Esophagus squamous epithelium (tissue), 5 donors: ENCODE measurements around the gene DNPEP. TPM values are rescaled to one million over a fixed set of nuclear protein-coding genes. Genes with fewer than 3 reads are reported as not detected.

Source experiments
- DNase-seq: peaks from one replicate; lab custom pipeline; 2025; lab: John Stamatoyannopoulos, UW
- H3K27ac ChIP-seq, 4 donors: fragments of 200-600 bp; sonication (generic); one replicate each; pipeline ENCODE4 v1.5.1; 2016 to 2019; ENCODE audit warnings: mild to moderate bottlenecking in 1 of 4
- H3K27me3 ChIP-seq, 4 donors: fragments of 200-600 bp; sonication (generic); 1 replicate in 3 of 4; 2 replicates in 1 of 4; pipeline versions ENCODE4 v1.5.1 to v1.6.0; 2017 to 2021; ENCODE audit warnings: antibody characterized with exemption in 1 of 4
- H3K36me3 ChIP-seq, 3 donors: fragments of 200-600 bp; sonication (generic); one replicate each; pipeline ENCODE4 v1.5.1; 2016 to 2019
- H3K4me1 ChIP-seq, 3 donors: fragments of 200-600 bp; sonication (generic); one replicate each; pipeline ENCODE4 v1.5.1; 2017 to 2019
- H3K4me3 ChIP-seq, 4 donors: fragments of 200-600 bp; sonication (generic); 1 replicate in 3 of 4; 2 replicates in 1 of 4; pipeline ENCODE4 v1.5.1; 2016 to 2019; ENCODE audit warnings: mild to moderate bottlenecking in 2 of 4, moderate library complexity in 1 of 4
- H3K9me3 ChIP-seq, 3 donors: fragments of 200-600 bp; sonication (generic); one replicate each; pipeline ENCODE4 v1.5.1; 2016 to 2019
- POLR2A ChIP-seq, 4 donors: fragments of 450-650 bp; IDR thresholded peaks; one replicate each; pipeline ENCODE4 v1.6.1; 2017; ENCODE audit warnings: antibody characterized with exemption in 4 of 4, mild to moderate bottlenecking in 4 of 4, moderate library complexity in 3 of 4
- WGBS, 2 donors: methylation state at CpG; one replicate each; pipeline ENCODE4 v1.1.5; 2018; 5-methylcytosine and 5-hydroxymethylcytosine counted together
- intact Hi-C: fragments of 100-400 bp; cut with DNase I; formaldehyde crosslinking; loops from one replicate; pipeline ENCODE4 v1.15.0; 2022
- total RNA-seq, 4 donors: library from RNA; depleted of rRNA; stranded (reverse); fragments of >200 nt; gene quantifications; one replicate each; pipeline ENCODE4 v1.1.0, GENCODE V29; 2016
- TF ChIP-seq, protein P1 (sequence below), 6 experiments: fragments of 450-650 bp in 4 of 6; fragments of 200-600 bp in 2 of 6; sonication (generic) in 2 of 6; IDR thresholded peaks; one replicate each; pipeline ENCODE4 v1.5.1; 2016 to 2019; ENCODE audit warnings: antibody characterized with exemption in 6 of 6, mild to moderate bottlenecking in 4 of 6, moderate library complexity in 4 of 6
- donor health status: DM: yes; HTN: yes; CAD: no.

DNPEP gene
- total RNA-seq, 4 donors from 2014 or later, result 36.7 to 82.4 (median 39.5) TPM

DNA sequence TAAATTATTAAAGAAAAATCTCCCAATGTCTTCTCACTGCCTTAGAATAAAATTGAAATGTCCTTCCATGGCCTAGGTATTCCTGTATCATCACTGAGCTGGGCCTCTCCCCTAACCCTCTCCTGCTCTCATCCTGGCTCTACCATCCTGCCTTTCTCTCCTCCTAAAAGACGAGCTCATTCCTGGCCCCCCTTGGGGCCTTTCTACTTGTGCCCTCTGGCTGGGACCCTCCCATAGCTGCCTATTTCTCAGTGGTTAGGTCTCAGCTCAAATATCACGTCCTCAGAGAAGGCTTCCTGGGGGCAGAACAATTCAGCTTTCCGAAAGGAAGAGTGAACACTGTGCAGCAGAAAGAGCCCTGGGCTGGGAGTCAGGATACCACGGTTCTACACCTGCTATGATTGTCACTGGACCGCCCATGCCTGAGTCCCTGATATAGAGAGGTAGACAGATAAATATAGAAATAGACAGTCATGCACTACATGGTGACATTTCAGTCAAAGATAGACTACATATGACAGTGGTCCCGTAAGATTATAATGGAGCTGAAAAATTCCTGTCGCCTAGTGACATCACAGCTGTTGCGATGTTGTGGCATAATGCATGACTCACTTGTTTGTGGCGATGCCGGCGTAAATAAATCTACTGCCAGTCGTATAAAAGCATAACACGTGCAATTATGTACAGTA, 9.4 kb downstream of the DNPEP start:
- no peak for DNase-seq
- no peak for TF ChIP-seq POLR2A (IDR thresholded peaks at IDR 0.05)
- TF ChIP-seq, protein P1, sequence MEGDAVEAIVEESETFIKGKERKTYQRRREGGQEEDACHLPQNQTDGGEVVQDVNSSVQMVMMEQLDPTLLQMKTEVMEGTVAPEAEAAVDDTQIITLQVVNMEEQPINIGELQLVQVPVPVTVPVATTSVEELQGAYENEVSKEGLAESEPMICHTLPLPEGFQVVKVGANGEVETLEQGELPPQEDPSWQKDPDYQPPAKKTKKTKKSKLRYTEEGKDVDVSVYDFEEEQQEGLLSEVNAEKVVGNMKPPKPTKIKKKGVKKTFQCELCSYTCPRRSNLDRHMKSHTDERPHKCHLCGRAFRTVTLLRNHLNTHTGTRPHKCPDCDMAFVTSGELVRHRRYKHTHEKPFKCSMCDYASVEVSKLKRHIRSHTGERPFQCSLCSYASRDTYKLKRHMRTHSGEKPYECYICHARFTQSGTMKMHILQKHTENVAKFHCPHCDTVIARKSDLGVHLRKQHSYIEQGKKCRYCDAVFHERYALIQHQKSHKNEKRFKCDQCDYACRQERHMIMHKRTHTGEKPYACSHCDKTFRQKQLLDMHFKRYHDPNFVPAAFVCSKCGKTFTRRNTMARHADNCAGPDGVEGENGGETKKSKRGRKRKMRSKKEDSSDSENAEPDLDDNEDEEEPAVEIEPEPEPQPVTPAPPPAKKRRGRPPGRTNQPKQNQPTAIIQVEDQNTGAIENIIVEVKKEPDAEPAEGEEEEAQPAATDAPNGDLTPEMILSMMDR (IDR thresholded peaks at IDR 0.05), result no peak
- 91 to 93% methylated on average over 12 of the region's 13 CpGs for WGBS, 2 donors
- peaks cover 11 to 97% (median 27%) of the 10 kb centered on the region in 3 donors for H3K36me3 ChIP-seq
- H3K27ac ChIP-seq, result no peak overlapping the region
- intact Hi-C loops, result no loop called here
- H3K4me3 ChIP-seq, result no peak overlapping the region
- H3K4me1 ChIP-seq, result no peaks in the 10 kb centered on the region
- H3K27me3 ChIP-seq, result no peaks in the 10 kb centered on the region
- no peaks in the 10 kb centered on the region for H3K9me3 ChIP-seq

DNA sequence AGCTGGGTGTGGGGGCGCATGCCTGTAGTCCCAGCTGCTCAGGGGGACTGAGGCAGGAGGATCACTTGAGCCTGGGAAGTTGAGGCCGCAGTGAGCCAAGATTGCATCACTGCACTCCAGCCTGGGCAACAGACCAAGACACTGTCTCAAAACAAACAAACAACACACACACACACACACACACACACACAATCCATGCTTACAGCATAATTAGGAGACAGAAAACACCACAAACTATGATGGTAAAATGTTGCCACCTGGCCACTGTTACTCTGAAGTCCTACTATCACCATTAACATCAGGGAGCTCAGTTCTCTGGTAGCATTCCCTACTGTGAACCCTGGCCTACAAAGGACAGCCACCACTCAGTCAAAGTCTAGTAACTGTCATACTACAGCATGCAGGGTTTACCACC, 18.3 kb downstream of the DNPEP start:
- no peaks in the 10 kb centered on the region for H3K9me3 ChIP-seq
- no peak for TF ChIP-seq POLR2A (IDR thresholded peaks at IDR 0.05)
- TF ChIP-seq, protein P1 (IDR thresholded peaks at IDR 0.05), result no peak
- no peaks in the 10 kb centered on the region for H3K27me3 ChIP-seq
- H3K4me3 ChIP-seq, result no peak overlapping the region
- H3K27ac ChIP-seq, result peak overlapping the region in 3 of 4 donors; percentile 45 to 74 (median 63)
- WGBS, 2 donors, result 36 to 40% methylated on average over 1 to 2 of the region's 2 CpGs
- peaks cover 0 to 15% (median 9%) of the 10 kb centered on the region in 3 donors for H3K36me3 ChIP-seq
- intact Hi-C loops, result no loop called here
- DNase-seq, result no peak
- H3K4me1 ChIP-seq, result peaks cover 0 to 17% (median 4%) of the 10 kb centered on the region in 3 donors

DNA sequence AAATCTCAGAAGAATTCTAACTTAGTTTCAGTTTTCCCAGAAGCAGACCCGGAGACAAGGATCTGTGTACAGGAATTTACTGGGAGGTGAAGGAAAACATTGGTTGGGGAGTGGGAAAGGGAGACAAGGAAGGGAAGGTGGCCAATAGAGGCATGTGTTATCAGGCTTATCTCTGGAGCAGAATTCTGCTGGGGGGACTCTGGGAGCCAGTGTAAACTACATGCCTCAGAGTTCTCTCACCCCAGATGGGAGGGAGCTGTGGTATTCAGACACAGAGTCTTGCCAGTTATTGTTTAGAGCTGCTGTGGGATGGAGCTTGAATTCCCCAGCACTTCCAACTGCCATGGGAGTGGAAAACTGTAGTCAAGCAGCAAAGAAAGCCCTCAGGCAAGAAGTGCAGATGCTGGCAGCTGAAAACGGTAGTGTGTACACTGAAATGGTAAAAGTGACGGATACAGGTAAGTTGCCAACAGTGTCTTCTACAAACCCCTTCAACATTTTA, 19.0 kb downstream of the DNPEP start:
- intact Hi-C loops, result no loop called here
- peaks cover 0 to 8% (median 5%) of the 10 kb centered on the region in 3 donors for H3K36me3 ChIP-seq
- H3K4me3 ChIP-seq, result peak overlapping the region in 1 of 4 donors; percentile 7
- no peak for DNase-seq
- H3K27me3 ChIP-seq, result no peaks in the 10 kb centered on the region
- 25 to 35% methylated on average over 3 of the region's 3 CpGs for WGBS, 2 donors
- H3K27ac ChIP-seq, result peak overlapping the region in 3 of 4 donors; percentile 45 to 74 (median 63)
- peaks cover 0 to 17% (median 4%) of the 10 kb centered on the region in 3 donors for H3K4me1 ChIP-seq
- TF ChIP-seq, protein P1 (IDR thresholded peaks at IDR 0.05), result no peak
- no peak for TF ChIP-seq POLR2A (IDR thresholded peaks at IDR 0.05)
- no peaks in the 10 kb centered on the region for H3K9me3 ChIP-seq

DNA sequence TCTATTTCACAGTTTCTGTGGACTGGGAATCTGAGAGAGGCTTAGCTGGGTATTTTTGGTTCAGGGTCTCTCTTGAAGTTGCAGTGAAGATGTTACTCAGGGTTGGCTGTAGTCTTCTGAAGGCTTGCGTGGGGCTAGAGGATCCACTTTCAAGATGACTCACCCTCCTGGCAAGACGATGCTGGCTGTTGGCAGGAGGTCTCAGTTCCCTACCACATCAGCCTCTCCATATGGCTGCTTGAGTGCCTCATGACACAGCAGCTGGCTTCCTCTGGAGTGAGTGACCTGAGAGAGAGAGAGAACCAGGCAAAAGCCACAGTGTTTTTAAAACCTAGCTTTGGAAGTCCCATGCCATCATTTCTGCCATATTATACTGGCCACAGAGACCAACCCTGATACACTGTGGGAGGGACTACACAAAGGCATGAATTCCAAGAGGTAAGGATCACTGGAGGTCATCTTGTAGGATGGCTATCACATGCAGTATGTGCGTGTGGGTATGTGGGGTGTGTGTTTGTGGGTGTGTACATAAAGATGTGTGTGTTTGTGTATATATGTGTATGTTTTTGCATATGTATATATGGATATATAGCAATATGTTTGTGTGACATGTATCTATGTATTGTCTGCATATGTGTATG, 25.1 kb downstream of the DNPEP start:
- no peaks in the 10 kb centered on the region for H3K9me3 ChIP-seq
- H3K36me3 ChIP-seq, result no peaks in the 10 kb centered on the region
- H3K4me1 ChIP-seq, result peaks cover 9 to 18% (median 11%) of the 10 kb centered on the region in 3 donors
- 28 to 56% methylated on average over 2 to 3 of the region's 3 CpGs for WGBS, 2 donors
- TF ChIP-seq POLR2A (IDR thresholded peaks at IDR 0.05), result no peak
- TF ChIP-seq, protein P1 (IDR thresholded peaks at IDR 0.05), result no peak
- intact Hi-C loops, result no loop called here
- H3K27me3 ChIP-seq, result peaks cover 0 to 32% (median 8%) of the 10 kb centered on the region in 4 donors
- peak overlapping the region in 1 of 4 donors; percentile 9 for H3K27ac ChIP-seq
- no peak overlapping the region for H3K4me3 ChIP-seq
- no peak for DNase-seq

DNA sequence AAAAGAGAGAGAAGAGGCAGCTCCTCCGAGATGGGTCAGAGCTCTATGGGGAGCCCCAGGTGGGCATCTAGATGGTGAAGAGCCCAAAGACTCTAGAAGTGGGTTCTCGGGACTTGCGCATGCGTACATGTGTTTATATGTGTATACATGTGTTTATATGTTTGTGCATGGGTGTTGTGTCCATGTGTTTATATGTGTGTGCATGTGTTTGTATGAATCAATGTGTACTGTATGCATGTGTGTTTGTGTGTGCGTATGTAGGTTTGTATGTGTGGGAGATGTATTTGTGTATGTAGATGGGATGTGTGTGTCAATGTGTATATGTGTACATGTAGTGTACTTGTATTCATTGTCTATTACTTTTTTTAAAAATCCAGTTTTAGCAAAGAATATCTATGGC, 25.6 kb downstream of the DNPEP start:
- Histone ChIP-seq H3K27me3 (peaks cover 0 to 38% (median 8%) of the 10 kb centered on the region in 4 donors), H3K4me3 (no peak overlapping the region), H3K36me3 (no peaks in the 10 kb centered on the region), H3K9me3 (no peaks in the 10 kb centered on the region), H3K4me1 (peaks cover 9 to 18% (median 11%) of the 10 kb centered on the region in 3 donors), H3K27ac (no peak overlapping the region)
- intact Hi-C loops, result no loop called here
- no peak for TF ChIP-seq POLR2A (IDR thresholded peaks at IDR 0.05)
- TF ChIP-seq, protein P1 (IDR thresholded peaks at IDR 0.05), result no peak
- 91 to 94% methylated on average over 5 of the region's 5 CpGs for WGBS, 2 donors
- no peak for DNase-seq
